Measurements from ENCODE around the gene SDK1. TPM values are rescaled to one million over a fixed set of nuclear protein-coding genes. Genes with fewer than 3 reads are reported as not detected.

SDK1 gene
- total and polyA plus RNA-seq, 12 donors, result 1.0 to 5.3 (median 3.2) TPM

DNA sequence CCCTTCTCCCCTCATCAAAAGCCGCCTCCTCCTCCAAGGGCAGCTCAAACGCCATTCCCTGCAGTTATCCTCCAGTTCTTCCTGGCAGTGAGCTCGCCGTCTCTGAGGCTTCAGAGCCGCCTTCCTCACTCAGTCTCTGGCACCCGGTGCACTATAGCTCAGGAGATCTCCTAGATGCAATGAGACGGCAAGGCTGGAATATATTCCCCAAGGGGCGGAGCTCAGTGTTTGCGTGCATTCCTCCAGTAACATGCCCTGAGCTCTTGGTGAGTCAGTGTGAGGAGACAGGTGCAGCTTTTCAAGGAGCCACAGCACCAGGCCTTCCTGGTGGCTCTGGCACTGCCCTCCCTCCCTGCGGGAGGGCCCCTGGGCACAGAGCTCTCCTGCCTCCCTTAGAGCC is 868.4 kb downstream of the SDK1 start:
- no peak overlapping the region for H3K27ac ChIP-seq
- no peaks in the 10 kb centered on the region for H3K9me3 ChIP-seq
- no peaks in the 10 kb centered on the region for H3K36me3 ChIP-seq
- ATAC-seq (no peak), DNase-seq (no peak)
- no peaks in the 10 kb centered on the region for H3K4me1 ChIP-seq
- H3K4me3 ChIP-seq, result no peak overlapping the region
- no peaks in the 10 kb centered on the region for H3K27me3 ChIP-seq
- no peak for TF ChIP-seq CTCF (IDR thresholded peaks at IDR 0.05)
- intact Hi-C loops (cut with DNase I), result no loop called here
- WGBS, 2 donors, result 80 to 88% methylated on average over 10 of the region's 10 CpGs

DNA sequence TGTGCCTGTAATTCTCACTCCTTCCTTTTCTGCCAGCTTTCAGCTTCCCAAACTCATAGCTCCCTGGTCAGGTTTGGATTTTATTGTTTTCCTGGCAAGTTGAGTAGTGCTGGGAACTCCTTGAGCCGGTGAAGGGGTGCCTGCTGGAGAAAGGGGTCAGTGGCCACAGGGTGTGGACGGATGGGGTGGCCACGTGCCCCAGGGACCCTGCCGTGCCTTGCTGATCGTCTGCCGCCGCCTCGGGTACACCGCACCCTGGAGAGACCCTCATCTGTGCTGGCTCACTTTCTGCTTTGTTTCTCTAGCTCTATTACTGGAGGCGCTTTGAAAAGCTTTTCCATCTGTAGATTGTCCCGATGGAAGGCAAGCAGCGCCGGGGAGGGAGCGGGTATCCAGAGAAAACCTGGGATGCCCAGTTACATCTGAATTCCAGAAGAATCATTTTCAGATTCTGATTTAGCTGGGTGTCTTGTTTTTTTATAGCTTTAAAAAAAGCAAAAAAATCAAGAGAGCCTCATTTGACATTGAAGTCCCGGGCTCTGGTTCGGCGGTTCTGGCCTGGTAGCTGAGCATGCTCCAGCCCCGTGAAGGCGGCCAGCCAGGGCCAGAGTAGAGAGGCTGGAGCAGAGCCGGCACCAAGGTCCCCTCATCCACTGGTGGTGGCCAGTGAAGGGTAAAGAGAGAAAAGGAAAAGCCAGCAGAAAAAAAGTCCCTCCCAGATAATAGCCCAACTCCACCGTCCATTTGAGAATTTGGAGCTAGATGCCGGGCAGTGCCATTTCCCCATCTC is 870.1 kb downstream of the SDK1 start:
- Histone ChIP-seq H3K4me1 (no peaks in the 10 kb centered on the region), H3K27me3 (no peaks in the 10 kb centered on the region), H3K36me3 (no peaks in the 10 kb centered on the region), H3K9me3 (no peaks in the 10 kb centered on the region), H3K27ac (no peak overlapping the region), H3K4me3 (no peak overlapping the region)
- DNase-seq, result no peak
- no peak for TF ChIP-seq CTCF (IDR thresholded peaks at IDR 0.05)
- WGBS, 2 donors, result 88 to 93% methylated on average over 22 of the region's 22 CpGs
- intact Hi-C loops (cut with DNase I), result no loop called here
- ATAC-seq, result no peak

GRCh38 chr7:4172883-4173282 is 871.8 kb downstream of the SDK1 start:
- ATAC-seq (no peak), DNase-seq (no peak)
- Histone ChIP-seq H3K36me3 (no peaks in the 10 kb centered on the region), H3K4me3 (no peak overlapping the region), H3K4me1 (no peaks in the 10 kb centered on the region), H3K9me3 (no peaks in the 10 kb centered on the region), H3K27me3 (no peaks in the 10 kb centered on the region), H3K27ac (no peak overlapping the region)
- 89 to 90% methylated on average over 12 of the region's 12 CpGs for WGBS, 2 donors
- no peak for TF ChIP-seq CTCF (IDR thresholded peaks at IDR 0.05)
- intact Hi-C loops (cut with DNase I), result no loop called here

- Histone ChIP-seq H3K27me3 (no peaks in the 10 kb centered on the region), H3K4me3 (no peak overlapping the region), H3K36me3 (no peaks in the 10 kb centered on the region), H3K9me3 (no peaks in the 10 kb centered on the region), H3K4me1 (peaks cover 0 to under 1% (median 0%) of the 10 kb centered on the region in 9 donors), H3K27ac (no peak overlapping the region)
- ATAC-seq (no peak), DNase-seq (no peak)
- no peak for TF ChIP-seq CTCF (IDR thresholded peaks at IDR 0.05)
- intact Hi-C loops (cut with DNase I), result no loop called here
- WGBS, 2 donors, result 91 to 92% methylated on average over 9 of the region's 9 CpGs
Observed at GRCh38 chr7:4173615-4174014, 872.6 kb downstream of the SDK1 start.

Measured in heart right ventricle (tissue), 16 donors.